A673 (cell line): ENCODE data around the gene SPG7. TPM values are rescaled to one million over a fixed set of nuclear protein-coding genes. Genes with fewer than 3 reads are reported as not detected.

Experiments used
- BruUV-seq: library from RNA; stranded (reverse); fragments of 400-500 nt; replicated peaks from 2 replicates; lab custom pipeline; 2021; lab: Mats Ljungman, UMichigan
- CTCF ChIA-PET: fragments of 300-600 bp; sonication (Branson Sonifier 250); formaldehyde crosslinking; loops from one replicate; lab custom pipeline; 2022; ENCODE audit warnings: antibody characterized with exemption; lab: Charles Lee
- POLR2A ChIA-PET: fragments of 300-600 bp; sonication (Branson Sonifier 250); formaldehyde crosslinking; loops from one replicate; lab custom pipeline; 2022; ENCODE audit warnings: antibody characterized with exemption; ENCODE audit not compliant: low non-redundant PET; lab: Charles Lee
- DNase-seq: peaks from one replicate; pipeline ENCODE4 v3.0.0-alpha.2; 2015; ENCODE audit warnings: low spot score
- H3K27ac ChIP-seq: fragments of 200-600 bp; sonication (generic); 2 replicates; pipeline ENCODE4 v1.5.1; 2016; ENCODE audit warnings: mixed run types, low read depth, mild to moderate bottlenecking, mixed read lengths, antibody characterized with exemption, low read length; ENCODE audit not compliant: poor library complexity, severe bottlenecking
- H3K27me3 ChIP-seq: fragments of 200-600 bp; sonication (generic); replicated peaks from 2 replicates; pipeline ENCODE4 v1.6.1; 2017; ENCODE audit warnings: mixed run types, low read depth, mild to moderate bottlenecking, mixed read lengths, antibody characterized with exemption, low read length; ENCODE audit not compliant: insufficient read depth, poor library complexity
- H3K36me3 ChIP-seq: fragments of 200-600 bp; sonication (generic); 2 replicates; pipeline ENCODE4 v1.6.1; 2016; ENCODE audit warnings: mixed run types, mild to moderate bottlenecking, mixed read lengths, antibody characterized with exemption, low read length; ENCODE audit not compliant: insufficient read depth, poor library complexity, severe bottlenecking
- H3K4me1 ChIP-seq: fragments of 200-600 bp; sonication (generic); 2 replicates; pipeline ENCODE4 v1.6.1; 2017; ENCODE audit warnings: mixed run types, mild to moderate bottlenecking, mixed read lengths, antibody characterized with exemption, low read length; ENCODE audit not compliant: insufficient read depth, poor library complexity, severe bottlenecking
- H3K4me3 ChIP-seq: fragments of 200-600 bp; sonication (generic); 2 replicates; pipeline ENCODE4 v1.5.1; 2016; ENCODE audit warnings: low read depth, mixed run types, mild to moderate bottlenecking, mixed read lengths, low read length; ENCODE audit not compliant: poor library complexity, severe bottlenecking
- H3K9me3 ChIP-seq: fragments of 200-600 bp; sonication (generic); 2 replicates; pipeline ENCODE4 v1.6.1; 2016; ENCODE audit warnings: mixed run types, low read depth, mild to moderate bottlenecking, mixed read lengths, antibody characterized with exemption, low read length; ENCODE audit not compliant: poor library complexity, severe bottlenecking
- CTCF ChIP-seq: fragments of 300-800, 200-600 bp; sonication (generic); conservative IDR thresholded peaks from 2 replicates; pipeline ENCODE4 v1.5.1; 2017; ENCODE audit warnings: low read depth, mild to moderate bottlenecking, antibody characterized with exemption, low read length, moderate library complexity, mixed read lengths
- EZH2 ChIP-seq: fragments of 200-600 bp; sonication (generic); IDR thresholded peaks from 2 replicates; pipeline ENCODE4 v1.6.1; 2017; ENCODE audit warnings: borderline replicate concordance, low read depth, mild to moderate bottlenecking, mixed read lengths, antibody characterized with exemption, low read length; ENCODE audit not compliant: poor library complexity, severe bottlenecking
- intact Hi-C: fragments of 100-400 bp; cut with micrococcal nuclease; formaldehyde crosslinking; loops from one replicate; pipeline ENCODE4 v1.10.0; 2022; ENCODE audit not compliant: unreplicated experiment
- total RNA-seq: library from RNA; stranded (reverse); gene quantifications from 2 replicates; pipeline ENCODE4 v1.2.3, GENCODE V29; 2021

SPG7 gene
- total RNA-seq, 1 experiment from 2014 or later, result 113 TPM

GRCh38 chr16:89579351-89579750 is 71.1 kb downstream of the SPG7 start:
- Histone ChIP-seq H3K27me3 (no peaks in the 10 kb centered on the region), H3K4me1 (peaks cover 12% of the 10 kb centered on the region), H3K9me3 (no peaks in the 10 kb centered on the region), H3K4me3 (no peak overlapping the region), H3K36me3 (peaks cover 54% of the 10 kb centered on the region), H3K27ac (no peak overlapping the region)
- intact Hi-C loops, result no loop called here
- TF ChIP-seq CTCF, result no peak
- no peak for TF ChIP-seq EZH2
- ChIA-PET CTCF (no interaction called here), POLR2A (no interaction called here)
- no peak for DNase-seq
- TSS peak; percentile 20 for BruUV-seq

- BruUV-seq, result TSS peak; percentile 21
- Histone ChIP-seq H3K36me3 (peaks cover 62% of the 10 kb centered on the region), H3K9me3 (no peaks in the 10 kb centered on the region), H3K27ac (no peak overlapping the region), H3K27me3 (no peaks in the 10 kb centered on the region), H3K4me1 (peaks cover 9% of the 10 kb centered on the region), H3K4me3 (no peak overlapping the region)
- intact Hi-C loops, result no loop called here
- CTCF ChIA-PET, result no interaction called here
- POLR2A ChIA-PET, result no interaction called here
- TF ChIP-seq EZH2 (no peak), CTCF (no peak)
- DNase-seq, result no peak
These were observed 73.0 kb downstream of the SPG7 start for GRCh38 chr16:89581045-89581695.

GRCh38 chr16:89581861-89582563 is 73.8 kb downstream of the SPG7 start:
- H3K27ac ChIP-seq, result no peak overlapping the region
- H3K4me1 ChIP-seq, result peaks cover 4% of the 10 kb centered on the region
- BruUV-seq, result no TSS peak
- H3K27me3 ChIP-seq, result no peaks in the 10 kb centered on the region
- H3K36me3 ChIP-seq, result peaks cover 68% of the 10 kb centered on the region
- H3K4me3 ChIP-seq, result no peak overlapping the region
- ChIA-PET POLR2A (no interaction called here), CTCF (interaction anchor here (0.6 kb wide), 1 partner anchor 89 kb away, joined by 3 read pairs; no protein-coding TSS in a partner anchor)
- intact Hi-C loops, result no loop called here
- H3K9me3 ChIP-seq, result no peaks in the 10 kb centered on the region
- no peak for DNase-seq
- TF ChIP-seq EZH2 (no peak), CTCF (no peak)
